ENCODE data around the gene DIAPH1.

The DIAPH1 gene

DNA sequence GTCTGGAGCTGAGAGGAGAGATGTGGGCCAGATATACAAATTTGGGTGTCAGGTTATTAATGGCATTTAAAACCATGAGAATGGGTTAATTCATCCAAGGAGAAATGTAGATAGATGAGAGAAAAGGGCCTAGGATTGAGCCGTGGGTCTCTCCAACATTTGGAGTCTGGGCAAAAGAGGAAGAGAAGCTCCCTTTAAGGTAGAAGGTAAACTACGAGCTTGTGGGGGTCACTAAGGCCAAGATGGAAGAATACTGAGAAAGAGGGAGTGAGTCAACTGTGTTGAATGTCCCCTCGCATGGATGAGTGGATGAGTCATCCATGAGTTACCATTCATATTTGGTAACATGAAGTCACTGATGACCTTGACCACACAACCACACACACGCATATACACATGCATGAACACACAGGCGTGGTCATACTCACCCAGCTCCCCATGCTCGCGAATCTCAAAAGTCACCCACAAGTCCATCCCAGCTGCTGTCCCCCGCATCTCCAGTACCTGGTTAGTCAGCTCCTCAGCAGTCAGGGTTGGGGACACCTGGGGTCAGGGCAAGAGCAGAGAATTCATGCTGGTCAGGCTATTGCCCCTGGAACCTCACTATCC lies 39.2 kb upstream of the DIAPH1 start:
- TF ChIP-seq, protein P1, sequence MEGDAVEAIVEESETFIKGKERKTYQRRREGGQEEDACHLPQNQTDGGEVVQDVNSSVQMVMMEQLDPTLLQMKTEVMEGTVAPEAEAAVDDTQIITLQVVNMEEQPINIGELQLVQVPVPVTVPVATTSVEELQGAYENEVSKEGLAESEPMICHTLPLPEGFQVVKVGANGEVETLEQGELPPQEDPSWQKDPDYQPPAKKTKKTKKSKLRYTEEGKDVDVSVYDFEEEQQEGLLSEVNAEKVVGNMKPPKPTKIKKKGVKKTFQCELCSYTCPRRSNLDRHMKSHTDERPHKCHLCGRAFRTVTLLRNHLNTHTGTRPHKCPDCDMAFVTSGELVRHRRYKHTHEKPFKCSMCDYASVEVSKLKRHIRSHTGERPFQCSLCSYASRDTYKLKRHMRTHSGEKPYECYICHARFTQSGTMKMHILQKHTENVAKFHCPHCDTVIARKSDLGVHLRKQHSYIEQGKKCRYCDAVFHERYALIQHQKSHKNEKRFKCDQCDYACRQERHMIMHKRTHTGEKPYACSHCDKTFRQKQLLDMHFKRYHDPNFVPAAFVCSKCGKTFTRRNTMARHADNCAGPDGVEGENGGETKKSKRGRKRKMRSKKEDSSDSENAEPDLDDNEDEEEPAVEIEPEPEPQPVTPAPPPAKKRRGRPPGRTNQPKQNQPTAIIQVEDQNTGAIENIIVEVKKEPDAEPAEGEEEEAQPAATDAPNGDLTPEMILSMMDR (IDR thresholded peaks at IDR 0.05; ENCODE audit: control extremely low read depth, extremely low read depth, low read depth, missing control alignments), result no peak
- peak; percentile 56 for DNase-seq (ENCODE audit: extremely low spot score)
- CTCF ChIA-PET, result interaction anchor here (1.1 to 4.8 kb wide), 13 partner anchors 8 to 302 kb away, joined by 3 to 20 read pairs (median 7); partner anchors contain the start of gene DIAPH1
- POLR2A ChIA-PET, result no interaction called here

DNA sequence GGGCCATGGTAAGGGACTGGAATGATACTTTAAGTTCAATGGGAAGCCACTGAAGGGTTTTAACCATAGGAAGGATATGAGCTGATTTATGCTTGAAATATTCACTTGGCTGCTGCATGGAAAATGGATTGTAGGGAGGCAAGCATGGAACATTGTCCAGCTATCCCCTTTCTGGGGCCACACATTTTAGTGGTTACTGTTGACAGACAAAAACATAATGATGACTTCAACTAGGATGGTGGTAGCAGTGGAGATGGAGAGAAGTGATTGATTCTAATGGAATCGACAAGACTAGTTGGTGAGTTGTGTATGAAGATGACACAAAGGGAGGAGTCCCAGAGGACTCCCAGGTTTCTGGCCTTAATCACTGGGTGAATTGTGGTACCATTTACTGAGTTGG lies 38.6 kb upstream of the DIAPH1 start:
- DNase-seq (ENCODE audit: extremely low spot score), result no peak
- TF ChIP-seq, protein P1 (IDR thresholded peaks at IDR 0.05; ENCODE audit: control extremely low read depth, extremely low read depth, low read depth, missing control alignments), result no peak
- ChIA-PET POLR2A (no interaction called here), CTCF (interaction anchor here (1.1 to 4.8 kb wide), 10 partner anchors 7 to 303 kb away, joined by 3 to 20 read pairs (median 4); partner anchors contain the start of gene DIAPH1)

DNA sequence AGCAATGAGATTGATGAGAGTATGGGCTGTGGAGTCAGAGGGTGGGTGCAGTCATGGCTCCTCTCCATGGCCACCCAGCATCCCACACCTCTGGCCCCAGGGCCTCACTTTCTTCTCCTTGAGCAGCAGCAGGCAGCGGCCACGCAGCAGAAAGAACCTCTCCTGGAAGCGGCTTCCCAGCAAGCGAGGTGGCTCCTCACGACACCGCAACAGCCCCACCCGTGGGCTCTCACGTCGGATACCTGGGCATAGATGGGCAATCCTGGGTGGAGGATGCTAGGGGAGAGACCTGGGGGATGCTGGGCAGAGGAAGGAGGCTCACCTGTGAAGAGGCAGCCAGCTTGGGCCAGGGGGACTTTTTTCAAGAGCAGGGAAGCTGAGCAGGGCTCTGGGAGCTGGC lies 37.6 kb upstream of the DIAPH1 start:
- ChIA-PET POLR2A (no interaction called here), CTCF (interaction anchor here (0.7 to 4.8 kb wide), 3 partner anchors 8 to 305 kb away, joined by 3 to 20 read pairs (median 5); no protein-coding TSS in a partner anchor)
- TF ChIP-seq, protein P1 (IDR thresholded peaks at IDR 0.05; ENCODE audit: control extremely low read depth, extremely low read depth, low read depth, missing control alignments), result no peak
- DNase-seq (ENCODE audit: extremely low spot score), result no peak

DNA sequence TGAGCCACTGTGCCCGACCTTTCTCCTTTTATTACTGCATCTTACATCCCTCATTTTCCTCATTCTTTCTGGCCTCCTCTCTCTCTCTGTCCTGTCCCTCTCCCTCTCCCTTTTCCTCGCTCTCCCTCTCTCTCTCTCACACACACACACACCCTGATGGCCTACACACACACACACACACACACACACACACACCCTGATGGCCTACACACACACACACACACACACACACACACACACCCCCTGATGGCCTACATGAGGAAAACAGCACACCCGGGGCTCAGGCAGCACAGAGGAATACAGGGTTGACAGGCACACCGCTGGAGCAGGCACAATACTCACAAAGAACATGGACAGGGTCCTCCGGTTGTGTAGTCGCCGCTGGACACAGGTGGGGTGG lies 36.2 kb upstream of the DIAPH1 start:
- no peak for DNase-seq (ENCODE audit: extremely low spot score)
- ChIA-PET POLR2A (no interaction called here), CTCF (interaction anchor here (0.8 to 1.6 kb wide), 3 partner anchors 13 to 63 kb away, joined by 3 to 9 read pairs (median 5); partner anchors contain the start of genes HDAC3 and RELL2)
- TF ChIP-seq, protein P1 (IDR thresholded peaks at IDR 0.05; ENCODE audit: control extremely low read depth, extremely low read depth, low read depth, missing control alignments), result no peak

DNA sequence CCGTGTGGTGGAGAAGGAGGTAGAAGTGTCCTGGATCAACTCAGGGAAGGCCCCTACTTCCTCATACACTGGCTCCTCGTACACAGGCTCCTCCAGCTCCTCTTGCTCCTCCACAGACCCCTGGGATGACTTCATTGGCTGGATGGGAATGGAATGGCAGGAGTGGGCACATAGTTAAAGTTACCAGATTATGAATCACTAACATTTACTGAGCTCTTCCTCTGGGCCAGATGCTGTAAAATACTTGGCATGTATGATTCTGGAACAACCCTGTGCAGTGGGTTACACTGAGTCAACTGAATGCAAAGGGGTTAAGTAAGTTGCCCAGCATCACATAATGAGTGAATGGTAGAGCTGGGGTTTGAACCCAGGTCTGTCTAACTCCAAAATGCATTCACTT lies 35.5 kb upstream of the DIAPH1 start:
- DNase-seq (ENCODE audit: extremely low spot score), result no peak
- POLR2A ChIA-PET, result no interaction called here
- TF ChIP-seq, protein P1 (IDR thresholded peaks at IDR 0.05; ENCODE audit: control extremely low read depth, extremely low read depth, low read depth, missing control alignments), result no peak
- CTCF ChIA-PET, result interaction anchor here (0.6 to 2.0 kb wide), 7 partner anchors 9 to 361 kb away, joined by 3 to 11 read pairs (median 4); partner anchors contain the start of genes HDAC3 and RELL2

DNA sequence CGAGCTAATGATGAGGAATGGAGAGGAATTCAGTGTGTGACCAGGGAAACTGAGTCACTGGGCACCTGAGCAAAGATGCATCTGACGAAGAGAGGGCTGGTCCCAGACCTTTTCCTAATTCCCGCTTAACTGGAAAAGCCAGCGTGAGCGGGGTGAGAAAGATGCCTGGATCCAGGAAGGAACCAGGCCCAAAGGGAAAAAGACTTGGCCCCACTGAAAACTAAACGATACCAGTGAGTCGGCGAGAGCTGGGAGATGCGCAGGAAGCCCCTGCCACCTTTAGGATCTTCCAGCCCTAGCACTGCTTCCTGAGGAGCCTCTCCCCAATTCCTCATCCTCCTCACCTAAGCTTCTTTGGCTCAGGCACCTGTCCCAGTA lies 32.9 kb upstream of the DIAPH1 start:
- ChIA-PET CTCF (interaction anchor here (1.2 to 2.6 kb wide), 8 partner anchors 9 to 317 kb away, joined by 3 to 16 read pairs (median 8); partner anchors contain the start of genes DIAPH1, HDAC3, RELL2 and RNF14), POLR2A (interaction anchor here (0.6 to 1.1 kb wide), 2 partner anchors 15 to 228 kb away, joined by 4 to 10 read pairs; partner anchors contain the start of genes HDAC3 and RELL2)
- TF ChIP-seq, protein P1 (IDR thresholded peaks at IDR 0.05; ENCODE audit: control extremely low read depth, extremely low read depth, low read depth, missing control alignments), result no peak
- no peak for DNase-seq (ENCODE audit: extremely low spot score)
